NCI-H2081 treated with DMSO at 0.1 percent for 48 hours (cell line): Measurements from ENCODE around the gene RAB3C.
"Not testable (repeated sequence)": the region's sequence is repeated elsewhere in the genome, so short reads cannot be mapped to it uniquely, and the experiment has no call there.

ENCODE experiments used
- DNase-seq: peaks from one replicate; lab custom pipeline; 2025; lab: John Stamatoyannopoulos, UW

RAB3C gene

DNA sequence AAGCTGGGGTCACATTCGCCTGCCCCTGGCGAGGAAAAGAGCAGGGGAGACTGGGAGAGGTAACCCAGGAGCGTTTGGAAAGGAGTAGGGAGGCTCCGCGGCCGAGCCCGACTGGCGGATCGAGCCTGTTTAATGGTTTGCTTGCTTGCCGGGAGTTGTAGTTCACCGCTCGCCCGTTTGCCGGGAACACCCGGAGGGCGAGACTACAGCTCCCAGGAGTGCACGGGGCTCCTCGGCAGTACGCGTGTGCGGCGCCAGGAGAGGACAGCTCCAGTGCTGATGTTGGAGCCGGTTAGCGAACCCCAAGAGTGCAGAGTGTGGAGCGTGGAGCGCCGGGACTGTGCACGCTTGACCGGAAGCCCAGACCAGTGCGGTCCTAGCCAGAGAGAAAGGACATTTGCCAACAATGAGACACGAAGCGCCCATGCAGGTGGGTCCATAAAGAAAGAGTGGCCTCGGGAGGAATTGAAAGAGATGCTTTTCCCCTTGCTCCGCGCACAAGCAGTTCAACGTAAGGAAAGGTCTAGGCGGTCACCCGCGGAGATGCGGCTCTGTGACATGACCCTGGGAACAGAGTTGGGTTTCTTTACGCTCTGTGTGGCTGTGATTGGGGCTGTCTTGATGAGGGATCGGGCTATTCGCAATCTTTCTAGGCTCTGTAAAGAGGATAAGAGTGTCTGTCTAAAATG lies at the start of gene RAB3C:
RAB3C (plus strand) TSS at position 273 of the 689 bp plus-strand sequence; CDS start at position 407, 134 bp downstream.
- DNase-seq = peak; percentile 59

DNA sequence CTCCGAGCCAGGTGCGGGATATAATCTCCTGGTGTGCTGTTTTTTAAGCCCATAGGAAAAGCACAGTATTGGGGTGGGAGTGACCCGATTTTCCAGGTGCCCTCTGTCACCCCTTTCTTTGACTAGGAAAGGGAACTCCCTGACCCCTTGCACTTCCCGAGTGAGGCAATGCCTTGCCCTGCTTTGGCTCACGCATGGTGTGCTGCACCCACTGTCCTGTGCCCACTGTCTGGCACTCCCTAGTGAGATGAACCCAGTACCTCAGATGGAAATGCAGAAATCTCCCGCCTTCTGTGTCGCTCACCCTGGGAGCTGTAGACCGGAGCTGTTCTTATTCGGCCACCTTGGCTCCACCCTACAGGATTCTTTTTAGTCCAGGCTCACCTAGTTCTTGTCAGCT lies 40.9 kb upstream of the RAB3C start:
- DNase-seq = not testable (repeated sequence)

GRCh38 chr5:58542709-58543108 lies 40.2 kb upstream of the RAB3C start:
- no peak for DNase-seq

- DNase-seq = no peak
Measured at GRCh38 chr5:58543723-58544122, 39.2 kb upstream of the RAB3C start.

DNA sequence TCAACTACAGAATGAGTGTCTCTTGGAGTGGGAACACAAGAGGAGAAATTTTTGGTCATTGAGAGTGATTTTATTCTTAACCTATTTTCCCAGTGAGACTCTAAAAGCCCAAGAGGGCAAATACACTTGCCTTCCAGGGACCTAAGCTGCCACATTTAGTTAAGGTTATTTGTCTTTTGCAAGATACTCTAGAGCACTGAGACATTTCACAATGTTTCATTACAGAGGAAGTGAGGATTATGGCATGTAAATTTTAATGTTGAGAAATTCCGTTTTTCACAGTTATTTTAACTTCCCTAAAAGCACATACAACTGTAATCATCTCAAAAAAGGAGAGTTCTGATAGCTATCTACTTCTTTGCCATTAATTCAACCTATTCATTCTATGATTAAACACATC lies 38.7 kb upstream of the RAB3C start:
- no peak for DNase-seq

DNA sequence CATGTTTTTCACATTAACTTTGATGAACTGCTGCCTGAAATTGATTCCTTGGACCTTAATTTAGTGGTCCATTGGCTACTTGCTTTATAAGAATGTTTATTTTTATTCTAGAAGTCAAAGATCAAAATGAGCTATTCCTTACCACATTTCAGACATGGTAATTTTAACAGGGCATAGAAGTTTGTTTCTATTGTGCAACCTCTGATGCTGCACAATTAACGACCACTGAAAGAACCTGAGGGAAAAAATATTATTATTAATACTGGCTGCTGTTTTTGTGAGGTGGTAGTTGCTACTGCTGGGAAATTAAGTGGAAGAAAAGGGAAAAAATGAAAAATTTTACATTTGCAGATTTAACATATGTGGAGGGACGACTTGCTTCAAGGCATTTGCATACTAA lies 37.9 kb upstream of the RAB3C start:
- no peak for DNase-seq

DNA sequence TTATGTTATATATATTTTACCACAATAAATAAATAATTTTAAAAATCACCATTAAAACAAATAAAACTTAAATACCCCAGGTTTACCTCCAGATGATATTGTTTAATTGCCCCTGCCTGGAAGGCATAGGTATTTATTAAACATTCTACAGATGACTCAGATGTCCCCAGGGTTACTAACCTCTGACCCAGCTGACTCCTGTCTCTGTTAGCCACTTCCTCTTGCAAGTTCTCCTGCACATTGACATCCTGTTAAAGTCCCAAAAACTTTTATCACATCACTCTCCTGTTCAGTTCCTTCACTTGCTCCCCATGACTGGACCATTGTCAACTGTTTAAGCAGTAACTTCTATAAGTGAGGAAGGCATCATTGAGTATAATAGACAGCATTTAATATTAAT lies 37.0 kb upstream of the RAB3C start:
- no peak for DNase-seq

- DNase-seq = no peak
Measured at GRCh38 chr5:58548068-58548467, 34.8 kb upstream of the RAB3C start.

- DNase-seq = no peak
Measured at GRCh38 chr5:58551492-58551891, 31.4 kb upstream of the RAB3C start.

DNA sequence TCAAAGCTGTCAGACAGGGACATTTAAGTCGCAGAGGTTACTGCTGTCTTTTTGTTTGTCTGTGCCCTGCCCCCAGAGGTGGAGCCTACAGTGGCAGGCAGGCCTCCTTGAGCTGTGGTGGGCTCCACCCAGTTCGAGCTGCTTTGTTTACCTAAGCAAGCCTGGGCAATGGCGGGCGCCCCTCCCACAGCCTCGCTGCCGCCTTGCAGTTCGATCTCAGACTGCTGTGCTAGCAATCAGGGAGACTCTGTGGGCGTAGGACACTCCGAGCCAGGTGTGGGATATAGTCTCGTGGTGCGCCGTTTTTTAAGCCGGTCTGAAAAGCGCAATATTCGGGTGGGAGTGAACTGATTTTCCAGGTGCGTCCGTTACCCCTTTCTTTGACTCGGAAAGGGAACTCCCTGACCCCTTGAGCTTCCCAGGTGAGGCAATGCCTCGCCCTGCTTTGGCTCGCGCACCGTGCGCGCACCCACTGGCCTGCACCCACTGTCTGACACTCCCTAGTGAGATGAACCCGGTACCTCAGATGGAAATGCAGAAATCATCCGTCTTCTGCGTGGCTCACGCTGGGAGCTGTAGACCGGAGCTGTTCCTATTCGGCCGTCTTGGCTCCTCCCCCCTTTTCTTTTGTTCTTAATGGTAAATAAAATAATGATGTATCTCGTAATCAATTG lies 25.1 kb upstream of the RAB3C start:
- DNase-seq = not testable (repeated sequence)

- not testable (repeated sequence) for DNase-seq
Measured at GRCh38 chr5:58563016-58563700, 19.7 kb upstream of the RAB3C start.

- DNase-seq = not testable (repeated sequence)
Measured at GRCh38 chr5:58564043-58564832, 18.6 kb upstream of the RAB3C start.

DNA sequence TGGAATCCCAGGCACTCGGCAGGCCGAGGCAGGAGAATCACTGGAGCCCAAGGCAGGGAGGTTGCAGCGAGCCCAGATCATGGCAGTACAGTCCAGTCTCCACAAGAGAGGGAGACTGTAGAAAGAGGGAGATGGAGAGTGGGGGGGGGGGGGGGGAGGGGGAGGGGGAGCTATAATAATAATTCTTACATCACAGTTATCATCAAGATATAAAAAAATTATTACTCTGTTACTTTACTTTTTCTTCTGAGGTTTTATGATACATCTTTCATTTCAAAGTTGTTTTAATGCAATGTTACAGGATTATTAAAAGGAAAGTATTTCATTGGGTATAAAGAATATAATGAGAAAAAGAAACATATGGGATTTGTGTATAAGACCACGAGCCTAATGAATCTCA lies 17.8 kb upstream of the RAB3C start:
- no peak for DNase-seq

DNA sequence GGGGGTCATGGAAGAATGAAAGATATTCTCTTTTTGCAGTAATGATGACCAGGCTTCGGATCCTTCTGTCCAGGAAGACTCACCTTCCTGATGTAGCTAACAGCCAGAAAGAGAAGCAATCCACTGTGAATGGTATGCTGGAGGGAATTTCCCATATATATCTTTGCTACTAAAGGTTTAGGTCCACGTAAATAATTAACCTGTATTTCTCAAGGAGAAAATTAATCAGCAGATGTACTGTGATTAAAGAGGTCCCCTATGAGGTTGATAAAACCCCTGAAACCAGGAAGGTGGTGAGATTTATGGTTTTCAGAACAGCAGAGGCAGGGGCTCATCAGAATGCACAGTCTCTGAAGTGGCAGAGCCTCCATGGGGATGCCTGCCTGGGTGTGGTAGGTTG lies 11.4 kb upstream of the RAB3C start:
- no peak for DNase-seq

GRCh38 chr5:58572973-58573372 lies 9.9 kb upstream of the RAB3C start:
- not testable (repeated sequence) for DNase-seq

- DNase-seq = no peak
Measured at GRCh38 chr5:58579781-58580180, 3.1 kb upstream of the RAB3C start.

- no peak for DNase-seq
Measured at GRCh38 chr5:58582019-58582802, 664 bp upstream of the RAB3C start.

DNA sequence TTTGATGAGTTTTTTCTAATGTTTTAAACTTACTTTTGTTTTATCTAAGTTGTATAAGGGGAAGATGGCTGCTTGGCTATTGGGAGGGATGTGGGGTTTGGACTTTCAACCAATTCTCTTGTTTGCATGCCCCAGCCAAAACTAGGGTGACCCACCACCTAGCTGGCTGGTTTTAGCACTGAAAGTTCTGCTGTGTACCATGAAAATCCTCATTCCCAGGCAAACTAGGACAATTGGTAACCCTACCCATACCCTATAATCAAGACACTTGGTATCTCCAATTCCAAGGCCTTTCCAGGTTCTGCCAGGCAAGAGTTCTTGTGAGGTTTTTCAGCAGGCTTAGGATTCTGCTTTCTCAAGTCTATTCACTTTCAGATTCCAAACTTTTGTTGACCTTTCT lies 13.1 kb downstream of the RAB3C start:
- no peak for DNase-seq

GRCh38 chr5:58598440-58598839 lies 15.6 kb downstream of the RAB3C start:
- DNase-seq = no peak

- no peak for DNase-seq
Measured at GRCh38 chr5:58599217-58599616, 16.3 kb downstream of the RAB3C start.

DNA sequence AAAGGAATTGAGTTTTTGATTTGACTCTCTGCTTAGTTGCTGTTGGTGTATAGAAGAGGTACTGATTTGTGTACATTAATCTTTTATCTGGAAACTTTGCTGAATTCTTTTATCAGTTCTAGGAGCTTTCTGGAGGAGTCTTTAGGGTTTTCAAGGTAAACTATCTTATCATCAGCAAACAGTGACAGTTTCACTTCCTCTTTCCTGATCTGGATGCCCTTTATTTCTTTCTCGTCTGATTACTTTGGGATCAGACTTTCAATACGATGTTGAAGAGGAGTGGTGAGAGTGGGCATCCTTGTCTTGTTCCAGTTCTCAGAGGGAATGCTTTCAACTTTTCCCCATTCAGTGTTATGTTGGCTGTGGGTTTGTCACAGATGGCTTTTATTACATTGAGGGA lies 17.7 kb downstream of the RAB3C start:
- not testable (repeated sequence) for DNase-seq

- not testable (repeated sequence) for DNase-seq
Measured at GRCh38 chr5:58602889-58603288, 20.0 kb downstream of the RAB3C start.
